GM12878 (cell line): ENCODE results near the gene ANO2.

Experiments used
- BHLHE40 ChIP-seq, 2 experiments: fragments of 450-650 bp in 1 of 2; IDR thresholded peaks; 2 replicates each; pipeline ENCODE4 v1.6.1; 2011 to 2017; ENCODE audit warnings: low read depth in 2 of 2, borderline replicate concordance in 1 of 2, improper control_type of control experiment in 1 of 2, low read length in 1 of 2, mild to moderate bottlenecking in 1 of 2
- EZH2 ChIP-seq: IDR thresholded peaks from 2 replicates; pipeline ENCODE4 v1.6.1; 2012; ENCODE audit warnings: low read depth, mild to moderate bottlenecking, control low read depth, inconsistent platforms, low read length, borderline replicate concordance; ENCODE audit not compliant: control insufficient read depth
- RAD21 ChIP-seq: IDR thresholded peaks from 2 replicates; pipeline ENCODE4 v1.6.1; 2011; ENCODE audit warnings: mild to moderate bottlenecking, low read depth, low read length, moderate library complexity; ENCODE audit not compliant: insufficient read depth
- SUZ12 ChIP-seq: fragments of 200-600 bp; sonication (generic); IDR thresholded peaks from one replicate; pipeline ENCODE4 v1.6.1; 2018; ENCODE audit warnings: antibody characterized with exemption, mild to moderate bottlenecking; ENCODE audit not compliant: unreplicated experiment
- TARDBP ChIP-seq: IDR thresholded peaks from 2 replicates; pipeline ENCODE4 v1.6.1; 2016; ENCODE audit warnings: borderline replicate concordance
- ZNF24 ChIP-seq: fragments of 450-650 bp; IDR thresholded peaks from 2 replicates; pipeline ENCODE4 v1.6.1; 2017; ENCODE audit warnings: antibody characterized with exemption, mild to moderate bottlenecking
- TF ChIP-seq, protein P1 (sequence below), 3 experiments: IDR thresholded peaks in 2 of 3; conservative IDR thresholded peaks in 1 of 3; 2 replicates each; pipeline ENCODE4 v1.5.1; 2011; ENCODE audit warnings: low read depth in 3 of 3, low read length in 3 of 3, mild to moderate bottlenecking in 3 of 3, control low read depth in 2 of 3, moderate library complexity in 2 of 3, inconsistent platforms in 1 of 3, mixed read lengths in 1 of 3; ENCODE audit not compliant: control insufficient read depth in 2 of 3, insufficient read depth in 1 of 3; ENCODE audit errors: extremely low read depth in 1 of 3
- TF ChIP-seq, protein P2 (sequence below): IDR thresholded peaks from 2 replicates; pipeline ENCODE4 v1.6.1; 2012; ENCODE audit warnings: mild to moderate bottlenecking, low read depth, low read length

- TF ChIP-seq TARDBP (no peak), EZH2 (no peak), SUZ12 (no peak), ZNF24 (no peak), BHLHE40 (IDR thresholded peaks at IDR 0.05; ENCODE audit: borderline replicate concordance in 1 of 2, low read depth in 2 of 2, low read length in 1 of 2) (no peak), RAD21 (no peak)
- TF ChIP-seq, protein P1, sequence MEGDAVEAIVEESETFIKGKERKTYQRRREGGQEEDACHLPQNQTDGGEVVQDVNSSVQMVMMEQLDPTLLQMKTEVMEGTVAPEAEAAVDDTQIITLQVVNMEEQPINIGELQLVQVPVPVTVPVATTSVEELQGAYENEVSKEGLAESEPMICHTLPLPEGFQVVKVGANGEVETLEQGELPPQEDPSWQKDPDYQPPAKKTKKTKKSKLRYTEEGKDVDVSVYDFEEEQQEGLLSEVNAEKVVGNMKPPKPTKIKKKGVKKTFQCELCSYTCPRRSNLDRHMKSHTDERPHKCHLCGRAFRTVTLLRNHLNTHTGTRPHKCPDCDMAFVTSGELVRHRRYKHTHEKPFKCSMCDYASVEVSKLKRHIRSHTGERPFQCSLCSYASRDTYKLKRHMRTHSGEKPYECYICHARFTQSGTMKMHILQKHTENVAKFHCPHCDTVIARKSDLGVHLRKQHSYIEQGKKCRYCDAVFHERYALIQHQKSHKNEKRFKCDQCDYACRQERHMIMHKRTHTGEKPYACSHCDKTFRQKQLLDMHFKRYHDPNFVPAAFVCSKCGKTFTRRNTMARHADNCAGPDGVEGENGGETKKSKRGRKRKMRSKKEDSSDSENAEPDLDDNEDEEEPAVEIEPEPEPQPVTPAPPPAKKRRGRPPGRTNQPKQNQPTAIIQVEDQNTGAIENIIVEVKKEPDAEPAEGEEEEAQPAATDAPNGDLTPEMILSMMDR (IDR thresholded peaks at IDR 0.05 in 2 of 3, conservative IDR thresholded peaks at IDR 0.05 in 1 of 3; ENCODE audit: control insufficient read depth in 2 of 3, extremely low read depth in 1 of 3, insufficient read depth in 1 of 3, low read depth in 3 of 3, low read length in 3 of 3) = no peak
- TF ChIP-seq, protein P2, sequence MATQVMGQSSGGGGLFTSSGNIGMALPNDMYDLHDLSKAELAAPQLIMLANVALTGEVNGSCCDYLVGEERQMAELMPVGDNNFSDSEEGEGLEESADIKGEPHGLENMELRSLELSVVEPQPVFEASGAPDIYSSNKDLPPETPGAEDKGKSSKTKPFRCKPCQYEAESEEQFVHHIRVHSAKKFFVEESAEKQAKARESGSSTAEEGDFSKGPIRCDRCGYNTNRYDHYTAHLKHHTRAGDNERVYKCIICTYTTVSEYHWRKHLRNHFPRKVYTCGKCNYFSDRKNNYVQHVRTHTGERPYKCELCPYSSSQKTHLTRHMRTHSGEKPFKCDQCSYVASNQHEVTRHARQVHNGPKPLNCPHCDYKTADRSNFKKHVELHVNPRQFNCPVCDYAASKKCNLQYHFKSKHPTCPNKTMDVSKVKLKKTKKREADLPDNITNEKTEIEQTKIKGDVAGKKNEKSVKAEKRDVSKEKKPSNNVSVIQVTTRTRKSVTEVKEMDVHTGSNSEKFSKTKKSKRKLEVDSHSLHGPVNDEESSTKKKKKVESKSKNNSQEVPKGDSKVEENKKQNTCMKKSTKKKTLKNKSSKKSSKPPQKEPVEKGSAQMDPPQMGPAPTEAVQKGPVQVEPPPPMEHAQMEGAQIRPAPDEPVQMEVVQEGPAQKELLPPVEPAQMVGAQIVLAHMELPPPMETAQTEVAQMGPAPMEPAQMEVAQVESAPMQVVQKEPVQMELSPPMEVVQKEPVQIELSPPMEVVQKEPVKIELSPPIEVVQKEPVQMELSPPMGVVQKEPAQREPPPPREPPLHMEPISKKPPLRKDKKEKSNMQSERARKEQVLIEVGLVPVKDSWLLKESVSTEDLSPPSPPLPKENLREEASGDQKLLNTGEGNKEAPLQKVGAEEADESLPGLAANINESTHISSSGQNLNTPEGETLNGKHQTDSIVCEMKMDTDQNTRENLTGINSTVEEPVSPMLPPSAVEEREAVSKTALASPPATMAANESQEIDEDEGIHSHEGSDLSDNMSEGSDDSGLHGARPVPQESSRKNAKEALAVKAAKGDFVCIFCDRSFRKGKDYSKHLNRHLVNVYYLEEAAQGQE = no peak
Observed at GRCh38 chr12:5971194-5971850, 26.3 kb upstream of the ANO2 start.
